HG02571 (cell line): Measurements from ENCODE around the gene TAAR1.

ENCODE experiments used
- ATAC-seq: cut with Tn5 transposase; IDR thresholded peaks from one replicate; pipeline ENCODE4 v1.9.1; 2021; ENCODE audit warnings: mild to moderate bottlenecking, moderate library complexity; ENCODE audit not compliant: unreplicated experiment

The TAAR1 gene

GRCh38 chr6:132596201-132596600 is 62.8 kb downstream of the TAAR1 start:
- no peak for ATAC-seq
